ENCODE data around the gene WWC1.

- TF ChIP-seq CTCF (IDR thresholded peaks at IDR 0.05; ENCODE audit: low read length) (no peak), EZH2 (optimal IDR thresholded peaks at IDR 0.05; ENCODE audit: low read depth, low read length) (no peak), EZH2phosphoT487 (IDR thresholded peaks at IDR 0.05; ENCODE audit: low read length) (no peak)
Observed at GRCh38 chr5:168463081-168463480, 171.6 kb downstream of the WWC1 start.
